ENCODE measurements around the gene SPAG8.

The SPAG8 gene

GRCh38 chr9:35806101-35806500 is 6.0 kb downstream of the SPAG8 start:
- DNase-seq: no peak

- no peak for DNase-seq
These were observed 10.5 kb downstream of the SPAG8 start for GRCh38 chr9:35801328-35802128.

GRCh38 chr9:35800530-35800929 is 11.5 kb downstream of the SPAG8 start:
- DNase-seq: no peak

GRCh38 chr9:35798658-35799374 is 13.2 kb downstream of the SPAG8 start:
- peak; percentile 27 for DNase-seq

- DNase-seq: no peak
These were observed 14.6 kb downstream of the SPAG8 start for GRCh38 chr9:35797311-35798109.

GRCh38 chr9:35795695-35796094 is 16.4 kb downstream of the SPAG8 start:
- DNase-seq: no peak

- DNase-seq: no peak
These were observed 18.6 kb downstream of the SPAG8 start for GRCh38 chr9:35793461-35793860.

- no peak for DNase-seq
These were observed 19.2 kb downstream of the SPAG8 start for GRCh38 chr9:35792826-35793225.

GRCh38 chr9:35792024-35792813 is 19.8 kb downstream of the SPAG8 start:
- DNase-seq: no peak

GRCh38 chr9:35791297-35791921 is 20.7 kb downstream of the SPAG8 start, which contains the start of gene NPR2:
TSS of gene NPR2 (plus strand) at chr9:35791591. CDS start at chr9:35792409, 818 bp downstream.
- peak; percentile 38 for DNase-seq

- peak; percentile 87 for DNase-seq
These were observed 21.4 kb downstream of the SPAG8 start for GRCh38 chr9:35790385-35791296.

GRCh38 chr9:35790025-35790384 is 22.1 kb downstream of the SPAG8 start:
- DNase-seq: no peak

- DNase-seq: no peak
These were observed 22.5 kb downstream of the SPAG8 start for GRCh38 chr9:35789541-35789940.

- DNase-seq: no peak
These were observed 28.6 kb downstream of the SPAG8 start for GRCh38 chr9:35783418-35783817.

GRCh38 chr9:35781066-35781465 is 31.0 kb downstream of the SPAG8 start:
- DNase-seq: no peak

- DNase-seq: no peak
These were observed 33.6 kb downstream of the SPAG8 start for GRCh38 chr9:35778496-35778895.

GRCh38 chr9:35776018-35776417 is 36.0 kb downstream of the SPAG8 start:
- DNase-seq: no peak

- no peak for DNase-seq
These were observed 37.0 kb downstream of the SPAG8 start for GRCh38 chr9:35774907-35775635.

- DNase-seq: no peak
These were observed 40.1 kb downstream of the SPAG8 start for GRCh38 chr9:35771943-35772342.

GRCh38 chr9:35771534-35771933 is 40.5 kb downstream of the SPAG8 start:
- no peak for DNase-seq
